GM12865 (cell line): ENCODE measurements around the gene AQP7.
"Not testable (repeated sequence)": the region's sequence is repeated elsewhere in the genome, so short reads cannot be mapped to it uniquely, and the experiment has no call there.

Experiments
- DNase-seq: peaks from one replicate; pipeline ENCODE4 v3.0.0; 2010; ENCODE audit warnings: low read depth
- H3K4me3 ChIP-seq: 2 replicates; pipeline ENCODE4 v1.5.1; 2011; ENCODE audit warnings: mild to moderate bottlenecking, low read depth, low read length, control low read depth
- TF ChIP-seq, protein P1 (sequence below): IDR thresholded peaks from 2 replicates; pipeline ENCODE4 v1.5.1; 2011; ENCODE audit warnings: low read length, control low read depth, low read depth, inconsistent platforms; ENCODE audit not compliant: insufficient read depth; ENCODE audit errors: missing control alignments

Gene AQP7

DNA sequence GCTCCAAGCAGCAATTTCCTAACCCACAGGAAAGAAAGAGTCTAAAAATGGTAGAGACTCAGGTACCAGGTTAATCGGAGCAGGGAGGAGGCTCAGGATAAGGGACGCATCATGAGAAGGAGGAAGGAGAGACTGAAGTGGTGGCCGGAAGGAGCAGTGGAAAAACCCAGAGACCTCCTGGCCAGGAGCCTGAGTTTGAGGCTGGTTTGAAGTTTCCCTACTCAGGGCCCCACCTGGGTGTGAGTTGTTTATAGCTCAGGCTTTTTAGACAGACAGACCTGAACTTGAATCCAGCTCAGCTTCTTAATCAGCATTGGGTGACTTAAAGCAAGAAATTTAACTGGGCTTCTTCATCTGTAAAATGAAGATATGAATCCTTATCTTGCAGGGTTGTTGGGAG is 11.9 kb upstream of the AQP7 start:
- TF ChIP-seq, protein P1, sequence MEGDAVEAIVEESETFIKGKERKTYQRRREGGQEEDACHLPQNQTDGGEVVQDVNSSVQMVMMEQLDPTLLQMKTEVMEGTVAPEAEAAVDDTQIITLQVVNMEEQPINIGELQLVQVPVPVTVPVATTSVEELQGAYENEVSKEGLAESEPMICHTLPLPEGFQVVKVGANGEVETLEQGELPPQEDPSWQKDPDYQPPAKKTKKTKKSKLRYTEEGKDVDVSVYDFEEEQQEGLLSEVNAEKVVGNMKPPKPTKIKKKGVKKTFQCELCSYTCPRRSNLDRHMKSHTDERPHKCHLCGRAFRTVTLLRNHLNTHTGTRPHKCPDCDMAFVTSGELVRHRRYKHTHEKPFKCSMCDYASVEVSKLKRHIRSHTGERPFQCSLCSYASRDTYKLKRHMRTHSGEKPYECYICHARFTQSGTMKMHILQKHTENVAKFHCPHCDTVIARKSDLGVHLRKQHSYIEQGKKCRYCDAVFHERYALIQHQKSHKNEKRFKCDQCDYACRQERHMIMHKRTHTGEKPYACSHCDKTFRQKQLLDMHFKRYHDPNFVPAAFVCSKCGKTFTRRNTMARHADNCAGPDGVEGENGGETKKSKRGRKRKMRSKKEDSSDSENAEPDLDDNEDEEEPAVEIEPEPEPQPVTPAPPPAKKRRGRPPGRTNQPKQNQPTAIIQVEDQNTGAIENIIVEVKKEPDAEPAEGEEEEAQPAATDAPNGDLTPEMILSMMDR: no peak
- no peak overlapping the region for H3K4me3 ChIP-seq
- DNase-seq: no peak

DNA sequence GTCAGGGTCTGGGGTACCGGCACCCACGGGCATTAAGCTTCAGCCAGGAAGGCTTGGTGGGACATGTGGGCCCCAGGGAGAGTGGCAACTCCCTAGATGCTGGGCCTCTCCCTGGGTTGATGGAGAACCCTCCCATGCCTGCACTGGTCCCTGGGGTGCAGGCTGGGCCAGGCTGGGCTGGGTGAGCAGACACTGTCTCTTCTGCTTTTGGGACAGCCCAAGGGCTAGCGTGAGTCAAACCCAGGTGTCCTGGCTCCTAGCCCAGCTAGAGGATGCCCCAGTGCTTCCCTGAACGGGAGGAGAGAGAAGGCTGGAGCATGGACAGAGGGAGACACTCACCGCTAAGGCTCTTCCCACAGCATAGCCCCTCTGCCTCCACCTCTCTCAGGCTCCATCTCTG is 5.7 kb upstream of the AQP7 start:
- no peak overlapping the region for H3K4me3 ChIP-seq
- TF ChIP-seq, protein P1: no peak
- no peak for DNase-seq

DNA sequence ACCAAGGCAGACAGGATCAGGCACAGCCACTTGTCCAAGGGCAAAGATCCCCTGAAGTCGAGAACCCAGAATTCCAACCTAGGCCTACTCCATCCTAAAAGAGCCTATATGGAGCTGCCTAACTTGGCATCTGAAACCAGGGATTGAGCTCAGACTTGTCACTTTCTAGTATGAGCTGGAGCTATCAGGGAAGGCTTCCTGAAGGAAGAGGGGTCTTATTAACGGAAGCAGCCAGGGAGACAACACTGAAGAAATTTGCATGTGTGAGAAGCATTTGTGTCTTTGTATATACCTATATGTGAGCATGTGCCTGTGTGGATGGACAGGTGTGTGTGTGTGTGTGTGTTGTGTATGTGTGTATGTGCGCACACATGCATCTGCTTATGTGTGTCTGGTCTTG is 4.7 kb upstream of the AQP7 start:
- TF ChIP-seq, protein P1: no peak
- no peak overlapping the region for H3K4me3 ChIP-seq
- no peak for DNase-seq

DNA sequence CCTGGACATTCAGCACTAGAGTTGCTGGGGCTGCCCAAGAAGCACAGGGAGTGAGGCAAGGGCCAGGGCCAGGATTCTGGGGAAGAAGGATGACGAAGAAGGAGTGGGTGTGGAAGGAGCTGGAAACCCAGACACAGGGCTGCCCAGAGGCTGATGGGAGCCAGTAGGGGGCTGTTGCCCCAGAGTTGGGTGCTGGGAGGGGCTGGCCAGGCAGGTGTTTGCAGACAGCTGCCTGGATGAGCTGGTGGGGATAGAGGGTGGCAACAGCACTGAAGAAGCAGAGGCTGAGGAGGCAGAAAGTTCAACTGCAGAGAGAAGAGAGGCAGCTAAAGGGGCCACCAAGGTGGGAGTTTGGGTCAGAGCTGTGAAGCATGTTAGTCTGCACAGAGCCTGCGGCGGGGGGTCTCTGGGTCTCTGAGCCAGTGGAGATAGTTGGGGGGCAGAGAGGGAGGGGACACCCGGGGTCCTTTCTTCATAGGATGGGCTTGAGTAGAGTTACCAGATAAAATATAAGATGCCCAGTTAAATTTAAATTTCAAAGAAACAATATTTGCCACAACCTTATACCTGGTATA is 2.5 kb upstream of the AQP7 start:
- TF ChIP-seq, protein P1: no peak
- no peak for DNase-seq
- no peak overlapping the region for H3K4me3 ChIP-seq

DNA sequence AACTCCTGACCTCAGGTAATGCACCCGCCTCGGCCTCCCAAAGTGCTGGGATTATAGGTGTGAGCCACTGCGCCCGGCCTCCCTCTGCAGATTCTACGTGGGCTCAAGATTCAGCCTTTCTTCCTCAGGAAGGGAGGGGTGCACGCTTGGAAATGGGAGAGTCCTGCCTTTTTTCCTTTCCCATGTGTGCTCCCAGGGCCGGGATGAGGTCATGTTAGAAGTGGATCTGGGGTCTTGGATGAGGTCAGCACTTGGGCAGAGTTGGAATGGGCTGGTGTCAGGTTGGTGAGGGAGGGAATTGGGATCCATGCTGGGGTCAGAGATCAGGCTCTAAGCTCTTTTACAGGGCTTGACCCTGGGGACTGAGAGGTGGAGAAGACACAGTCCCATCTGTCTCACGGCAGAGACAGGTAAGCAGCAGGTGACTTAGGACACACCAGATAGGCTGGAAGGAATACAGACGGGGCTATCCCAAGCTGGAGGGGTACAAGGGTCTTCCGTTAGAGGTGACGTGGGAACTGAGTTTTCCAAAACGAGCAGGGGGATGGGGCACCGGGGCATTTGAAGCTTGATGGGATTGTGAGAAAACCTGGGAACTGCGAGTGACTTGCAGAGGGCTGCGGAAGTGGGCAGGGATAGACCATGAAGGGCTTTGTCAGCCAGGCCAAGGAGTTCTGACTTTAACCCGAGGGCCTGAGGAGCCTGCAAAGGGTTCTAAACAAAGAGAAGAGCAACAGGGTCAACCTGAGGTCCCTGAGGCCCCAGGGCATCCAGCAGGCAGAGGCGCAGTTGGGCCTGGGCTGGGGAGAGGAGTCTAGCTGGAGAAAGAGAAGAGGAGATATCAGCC is 1.8 kb upstream of the AQP7 start:
- TF ChIP-seq, protein P1: no peak
- DNase-seq: no peak
- no peak overlapping the region for H3K4me3 ChIP-seq

DNA sequence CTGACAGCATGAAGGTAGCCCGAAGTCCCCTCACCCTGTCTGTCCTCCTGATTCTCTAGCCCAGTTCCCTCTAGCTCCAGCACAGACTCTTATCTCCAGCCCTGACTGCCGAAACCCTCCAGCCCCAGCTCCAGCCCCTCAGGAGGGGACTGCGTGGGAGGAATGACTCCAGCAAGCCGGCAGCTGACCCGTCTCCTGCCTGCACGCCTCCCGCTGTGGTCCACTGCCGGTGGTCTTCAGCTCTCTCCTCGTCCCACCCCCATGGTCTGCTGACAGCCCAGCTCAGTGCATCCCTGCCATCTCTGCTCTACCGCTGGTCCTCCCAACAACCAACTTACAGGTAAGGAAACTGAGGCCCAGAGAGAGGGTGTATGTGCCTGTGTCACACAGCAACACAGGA is 559 bp downstream of the AQP7 start:
- DNase-seq, H3K4me3 ChIP-seq: not testable (repeated sequence)

DNA sequence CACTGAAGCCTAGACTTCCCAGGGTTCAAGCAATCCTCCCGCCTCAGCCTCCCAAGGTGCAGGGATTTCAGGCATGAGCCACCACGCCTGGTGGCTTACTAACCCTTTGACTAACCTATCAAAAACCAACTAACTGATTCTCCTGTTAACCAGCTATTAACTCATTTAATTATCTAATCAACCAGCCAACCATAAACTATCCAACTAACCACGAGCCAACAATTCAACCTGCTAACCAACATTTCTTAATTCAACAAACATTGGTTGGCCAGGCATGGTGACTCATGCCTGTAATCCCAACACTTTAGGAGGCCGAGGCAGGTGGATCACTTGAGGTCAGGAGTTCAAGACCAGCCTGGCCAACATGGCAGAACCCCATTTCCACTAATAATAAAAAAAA is 3.3 kb downstream of the AQP7 start:
- DNase-seq, H3K4me3 ChIP-seq: not testable (repeated sequence)

DNA sequence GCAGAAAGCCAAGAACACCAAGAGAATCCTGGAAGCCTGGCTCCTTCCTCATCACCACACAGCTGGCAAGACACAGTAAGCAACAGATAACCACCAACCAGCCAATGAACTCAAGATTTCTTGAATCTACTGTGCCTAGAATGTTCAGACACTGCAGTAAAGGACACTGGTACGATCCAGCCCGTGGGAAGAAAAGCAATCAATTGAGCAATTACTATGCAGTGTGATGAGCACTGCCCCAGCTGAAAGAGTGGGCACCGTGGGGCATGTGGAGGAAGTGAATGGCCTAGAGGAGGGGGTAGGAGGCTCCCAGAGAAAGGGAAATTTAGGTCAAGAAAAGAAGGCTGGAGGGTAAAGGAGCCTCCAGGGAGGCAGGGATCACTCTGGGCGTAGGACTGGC is 4.6 kb downstream of the AQP7 start:
- not testable (repeated sequence) for DNase-seq, H3K4me3 ChIP-seq

DNA sequence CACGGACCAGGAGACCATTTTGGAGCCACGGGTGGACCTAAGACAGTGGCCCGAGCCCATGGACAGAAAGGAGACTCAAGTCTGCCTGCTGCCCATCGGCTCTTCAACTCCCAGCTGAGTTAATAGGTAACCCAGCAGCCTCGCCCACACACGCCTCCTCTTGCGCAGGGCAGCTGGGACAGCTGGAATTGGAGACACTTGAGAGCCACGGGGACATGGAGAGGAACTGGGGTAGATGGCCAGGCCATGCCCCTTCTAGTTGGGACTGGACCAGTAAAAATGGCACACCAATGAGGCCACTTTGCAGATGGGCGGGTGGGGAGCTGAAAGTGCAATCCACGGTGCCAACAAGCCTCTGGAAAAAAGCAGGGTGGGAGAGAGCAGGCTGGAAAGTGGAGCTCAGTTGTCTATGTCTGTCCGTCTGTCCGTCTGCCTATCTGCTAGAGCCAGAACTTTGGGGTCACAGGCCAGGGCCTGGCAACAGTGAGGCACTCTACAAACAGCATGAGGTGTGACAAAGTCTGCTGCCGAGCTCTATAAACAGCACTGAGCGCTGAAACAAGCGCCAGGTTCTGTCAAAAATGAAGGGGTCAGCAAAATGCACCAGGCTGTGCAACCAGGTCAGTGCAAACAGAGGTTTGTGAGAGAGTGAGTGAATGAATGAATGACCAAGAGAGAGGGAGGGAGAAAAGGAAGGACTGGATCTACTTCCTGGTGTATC is 7.0 kb downstream of the AQP7 start:
- not testable (repeated sequence) for DNase-seq, H3K4me3 ChIP-seq

DNA sequence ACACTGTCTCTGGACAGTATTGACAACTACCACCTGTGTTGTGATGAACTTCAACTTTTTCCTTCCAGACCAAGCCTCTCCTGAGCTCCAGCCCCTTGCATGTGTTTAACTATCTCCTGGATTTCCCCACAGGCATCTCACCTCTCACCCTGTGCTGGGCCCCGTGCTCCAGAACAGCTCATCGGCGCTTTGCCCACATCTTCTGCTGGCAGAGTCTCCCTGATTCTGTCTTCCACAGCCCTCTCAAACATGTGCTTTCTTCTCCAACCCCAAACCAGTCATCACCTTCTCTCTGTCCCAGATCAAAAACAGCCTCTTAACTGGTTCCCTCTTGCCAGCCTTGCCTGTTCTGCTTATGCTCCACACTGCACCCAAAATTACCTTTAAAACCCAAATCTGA is 8.4 kb downstream of the AQP7 start:
- H3K4me3 ChIP-seq, DNase-seq: not testable (repeated sequence)
